ENCODE data around the gene DOLPP1. TPM values are rescaled to one million over a fixed set of nuclear protein-coding genes. Genes with fewer than 3 reads are reported as not detected.

Gene DOLPP1
- total and polyA plus RNA-seq, 2 donors from 2014 or later, result 9.1 to 12.1 TPM

DNA sequence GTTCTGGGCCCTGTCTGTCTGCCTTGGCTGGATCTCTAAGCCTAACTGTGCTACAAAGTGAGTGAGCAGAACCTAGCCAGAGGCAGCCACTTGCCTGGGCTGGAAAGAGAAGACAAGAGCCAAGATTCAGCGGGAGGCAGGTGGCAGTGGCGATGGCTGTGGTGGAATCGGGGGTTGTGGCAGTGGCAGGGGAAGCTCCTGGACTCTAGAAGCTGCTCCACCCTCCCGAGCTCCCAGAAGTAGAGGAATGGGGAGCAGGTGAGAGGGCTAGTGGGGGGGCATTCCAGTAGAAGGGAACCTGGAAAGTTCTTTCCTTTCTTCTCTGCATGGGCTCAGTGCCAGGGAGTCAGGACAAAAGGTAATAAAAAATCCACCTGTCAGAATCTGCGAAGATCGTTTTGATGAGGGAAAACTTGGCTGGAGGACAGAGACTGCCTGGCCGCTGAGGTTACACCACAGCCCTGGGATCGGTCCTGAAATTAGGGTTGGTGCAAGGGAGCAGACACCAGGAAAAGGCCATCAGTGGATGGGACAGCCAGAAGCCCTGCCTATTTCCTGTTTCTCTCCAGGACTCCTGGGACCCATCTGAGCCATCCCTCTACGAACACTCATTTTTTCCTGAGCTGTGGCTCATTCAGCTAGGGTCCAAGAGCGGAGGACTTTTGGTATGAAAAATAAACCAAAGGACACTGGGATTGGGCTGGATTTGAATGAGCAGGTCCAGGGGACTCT, 28.1 kb downstream of the DOLPP1 start:
- intact Hi-C loops (cut with DNase I), result no loop called here
- H3K9me3 ChIP-seq (ENCODE audit: control insufficient read depth in 2 of 3, insufficient read depth in 1 of 3, low read length in 3 of 3), result no peaks in the 10 kb centered on the region
- H3K9ac ChIP-seq (ENCODE audit: low read length in 3 of 3), result peak overlapping the region in 1 of 3 donors; percentile 41
- peaks cover 0 to 19% (median 5%) of the 10 kb centered on the region in 3 donors for H3K4me1 ChIP-seq (ENCODE audit: control insufficient read depth in 2 of 3, insufficient read depth in 2 of 3, low read depth in 1 of 3, low read length in 3 of 3)
- peak in 1 of 5 donors; percentile 60 for DNase-seq
- no peak for TF ChIP-seq CTCF (IDR thresholded peaks at IDR 0.05; ENCODE audit: borderline replicate concordance, extremely low read depth, insufficient read depth)
- no peaks in the 10 kb centered on the region for H3K27me3 ChIP-seq (ENCODE audit: control insufficient read depth, insufficient read depth, low read length)
- peak overlapping the region in 1 of 3 donors; percentile 59 for H3K4me3 ChIP-seq (ENCODE audit: low read length in 3 of 3)
- H3K36me3 ChIP-seq (ENCODE audit: control insufficient read depth in 2 of 3, insufficient read depth in 3 of 3, low read length in 3 of 3), result peaks cover 0 to 5% (median 0%) of the 10 kb centered on the region in 3 donors
- FAIRE-seq, result no peak
- H3K27ac ChIP-seq (ENCODE audit: low read depth in 2 of 2, low read length in 2 of 2), result peak overlapping the region in 1 of 2 donors; percentile 28

DNA sequence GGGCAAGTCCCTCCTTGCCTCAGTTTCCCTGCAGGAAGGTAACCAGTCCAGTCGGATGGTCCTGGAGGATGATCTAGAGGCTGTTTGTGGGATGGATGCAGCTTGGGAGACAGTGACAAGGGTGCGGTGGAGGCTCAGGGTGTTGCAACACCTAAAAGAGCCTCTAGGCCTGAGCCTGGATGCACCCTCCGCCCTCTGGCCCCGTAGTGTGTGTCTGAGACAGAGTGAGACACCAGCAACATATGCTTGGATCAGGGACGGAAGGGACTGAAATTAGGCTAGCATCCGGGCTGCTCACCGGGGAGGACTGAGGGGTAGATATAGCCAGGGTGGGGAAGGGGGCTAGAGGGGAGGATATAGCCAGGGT, 28.6 kb downstream of the DOLPP1 start:
- no peak for TF ChIP-seq CTCF (IDR thresholded peaks at IDR 0.05; ENCODE audit: borderline replicate concordance, extremely low read depth, insufficient read depth)
- intact Hi-C loops (cut with DNase I), result no loop called here
- peaks cover 0 to 19% (median 7%) of the 10 kb centered on the region in 3 donors for H3K4me1 ChIP-seq (ENCODE audit: control insufficient read depth in 2 of 3, insufficient read depth in 2 of 3, low read depth in 1 of 3, low read length in 3 of 3)
- H3K36me3 ChIP-seq (ENCODE audit: control insufficient read depth in 2 of 3, insufficient read depth in 3 of 3, low read length in 3 of 3), result peaks cover 0 to 5% (median 0%) of the 10 kb centered on the region in 3 donors
- H3K4me3 ChIP-seq (ENCODE audit: low read length in 3 of 3), result peak overlapping the region in 1 of 3 donors; percentile 59
- H3K9ac ChIP-seq (ENCODE audit: low read length in 3 of 3), result peak overlapping the region in 1 of 3 donors; percentile 41
- H3K9me3 ChIP-seq (ENCODE audit: control insufficient read depth in 2 of 3, insufficient read depth in 1 of 3, low read length in 3 of 3), result no peaks in the 10 kb centered on the region
- H3K27ac ChIP-seq (ENCODE audit: low read depth in 2 of 2, low read length in 2 of 2), result no peak overlapping the region
- peak in 1 of 5 donors; percentile 69 for DNase-seq
- FAIRE-seq, result no peak
- H3K27me3 ChIP-seq (ENCODE audit: control insufficient read depth, insufficient read depth, low read length), result no peaks in the 10 kb centered on the region

DNA sequence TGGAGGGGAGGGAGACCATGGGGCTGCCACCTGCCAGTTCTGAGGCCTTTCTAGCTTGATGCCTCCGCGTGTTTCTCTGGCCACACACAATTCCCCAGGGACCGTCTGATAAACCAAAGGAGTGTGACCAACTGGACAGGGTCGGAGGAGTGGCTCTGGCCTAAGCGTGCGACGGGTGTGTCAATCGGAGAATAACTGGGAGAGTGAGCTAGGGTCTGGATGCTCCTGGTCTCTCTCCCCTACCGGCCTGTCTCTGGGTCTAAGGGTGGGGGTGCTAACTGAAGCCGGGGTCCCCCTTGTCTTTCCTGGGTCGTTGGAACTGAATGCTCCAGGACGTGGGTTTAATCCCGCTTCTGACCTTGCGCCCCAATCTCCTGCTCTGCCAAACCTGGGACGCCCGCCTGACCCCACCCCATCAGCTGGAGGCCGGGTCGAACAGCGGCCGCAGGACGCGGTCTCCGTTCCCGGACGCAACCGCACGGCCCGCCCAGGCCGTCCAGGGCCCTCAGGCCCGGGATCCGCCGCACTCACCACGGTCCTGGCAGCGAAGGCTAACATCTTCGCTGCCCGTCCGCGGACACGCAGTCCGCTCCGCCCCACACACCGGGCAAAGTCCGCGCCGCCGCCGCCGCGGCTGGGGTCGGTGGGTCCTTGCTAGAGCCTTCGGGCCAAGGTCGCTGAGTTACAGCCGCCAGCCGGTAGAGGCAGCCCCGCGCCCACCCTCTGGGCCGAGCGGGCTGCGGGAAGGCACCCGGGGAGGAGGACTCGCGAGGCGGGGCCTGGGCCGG, 29.2 kb downstream of the DOLPP1 start:
- H3K9ac ChIP-seq (ENCODE audit: low read length in 3 of 3), result peak overlapping the region; percentile 18 to 77 (median 72)
- TF ChIP-seq CTCF (IDR thresholded peaks at IDR 0.05; ENCODE audit: borderline replicate concordance, extremely low read depth, insufficient read depth), result no peak
- no peak for FAIRE-seq

More for the DNA sequence above, 29.2 kb downstream of the DOLPP1 start:
- Histone ChIP-seq H3K36me3 (ENCODE audit: control insufficient read depth in 2 of 3, insufficient read depth in 3 of 3, low read length in 3 of 3) (peaks cover 0 to 5% (median 0%) of the 10 kb centered on the region in 3 donors), H3K4me3 (ENCODE audit: low read length in 3 of 3) (peak overlapping the region; percentile 37 to 85 (median 59)), H3K4me1 (ENCODE audit: control insufficient read depth in 2 of 3, insufficient read depth in 2 of 3, low read depth in 1 of 3, low read length in 3 of 3) (peaks cover 0 to 19% (median 10%) of the 10 kb centered on the region in 3 donors), H3K27me3 (ENCODE audit: control insufficient read depth, insufficient read depth, low read length) (no peaks in the 10 kb centered on the region), H3K27ac (ENCODE audit: low read depth in 2 of 2, low read length in 2 of 2) (peak overlapping the region; percentile 32 to 77), H3K9me3 (ENCODE audit: control insufficient read depth in 2 of 3, insufficient read depth in 1 of 3, low read length in 3 of 3) (no peaks in the 10 kb centered on the region)
- DNase-seq, result peak in 3 of 5 donors; percentile 29 to 78 (median 58)
- intact Hi-C loops (cut with DNase I), result no loop called here

Measured in kidney (tissue), 14 donors.